ENCODE results near the gene HDAC4.

The HDAC4 gene

DNA sequence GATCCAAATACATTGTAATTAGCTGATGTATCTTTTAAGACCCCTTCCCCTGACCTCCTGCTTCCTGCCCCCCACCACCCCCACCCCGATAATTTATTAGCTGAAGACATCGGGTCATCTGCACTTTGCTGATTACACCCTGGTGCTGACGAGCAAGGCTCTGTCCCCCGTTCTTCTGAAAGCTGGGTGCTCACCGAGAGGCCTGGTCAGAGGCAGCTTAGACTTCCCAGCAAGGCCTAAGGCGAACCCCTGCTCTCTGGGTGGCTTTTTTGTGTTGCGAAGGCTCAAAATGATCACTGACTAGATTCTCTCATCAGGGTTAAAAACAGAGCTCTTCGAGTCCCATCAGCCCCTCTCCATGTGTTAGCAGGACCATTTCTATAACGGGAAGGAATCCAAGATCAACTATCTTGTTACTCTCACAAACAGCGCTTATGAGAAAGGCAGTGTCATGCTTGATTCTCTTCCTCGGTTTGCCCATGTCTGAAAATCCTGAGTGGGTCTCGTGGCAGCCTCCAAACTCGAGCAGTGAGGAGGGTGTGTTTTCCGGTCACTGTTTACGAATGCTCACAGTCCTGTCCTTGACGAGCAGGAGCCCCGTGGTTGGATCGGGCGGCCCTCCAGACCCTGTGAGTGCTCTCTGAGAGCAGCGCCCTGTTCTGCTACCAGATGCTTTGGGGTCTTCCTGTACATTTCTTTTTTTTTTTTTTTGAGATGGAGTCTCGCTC, 201.6 kb downstream of the HDAC4 start:
- in situ Hi-C loops (cut with HindIII; ENCODE audit: low pct_unique_long_range_greater_than_20kb, low sequenced_read_pairs) = no loop called here
- TF ChIP-seq JUND (IDR thresholded peaks at IDR 0.05; ENCODE audit: low read depth) = no peak
- DNase-seq (ENCODE audit: low read depth in 1 of 2, low spot score in 1 of 2) = no peak

DNA sequence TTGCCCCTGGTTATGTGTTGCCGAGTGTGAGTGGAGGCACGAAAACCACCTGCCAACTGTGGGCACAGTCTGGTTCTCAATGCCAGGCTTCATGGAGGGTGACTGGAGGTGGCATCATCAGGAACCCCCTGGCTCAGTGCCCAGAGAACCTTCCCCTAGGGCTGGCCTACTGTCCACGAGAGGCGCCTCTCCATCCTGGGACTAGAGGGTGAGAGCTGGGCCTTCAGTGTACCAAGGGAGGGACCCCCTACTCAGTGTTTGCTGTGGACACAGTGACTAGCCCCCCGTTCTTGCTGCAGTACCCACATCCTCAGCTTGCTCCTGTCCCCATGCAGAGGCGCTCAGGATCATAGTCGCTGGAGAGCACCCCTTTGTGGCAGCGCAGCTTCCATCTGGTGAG, 202.6 kb downstream of the HDAC4 start:
- no peak for TF ChIP-seq JUND (IDR thresholded peaks at IDR 0.05; ENCODE audit: low read depth)
- in situ Hi-C loops (cut with HindIII; ENCODE audit: low pct_unique_long_range_greater_than_20kb, low sequenced_read_pairs) = no loop called here
- DNase-seq (ENCODE audit: low read depth in 1 of 2, low spot score in 1 of 2) = no peak

DNA sequence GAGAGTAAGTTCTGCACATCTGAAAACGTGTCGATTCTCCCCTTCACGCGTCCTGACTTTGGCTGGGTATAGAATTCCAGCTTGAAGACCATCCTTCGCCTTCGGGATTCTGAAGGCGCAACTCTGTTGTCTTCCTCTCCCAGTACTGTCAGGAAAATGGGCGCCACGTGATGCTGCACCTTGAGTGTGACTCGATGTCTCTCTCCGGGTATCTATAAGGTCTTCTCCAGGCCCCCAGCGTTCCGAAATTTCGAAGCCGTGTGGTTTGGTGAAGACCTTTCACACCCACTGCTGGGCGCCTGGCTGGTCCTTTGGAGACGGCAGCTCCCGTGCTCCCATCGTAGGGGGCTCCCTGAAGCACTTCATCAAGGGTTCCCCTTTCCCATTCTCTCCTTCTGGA, 203.7 kb downstream of the HDAC4 start:
- in situ Hi-C loops (cut with HindIII; ENCODE audit: low pct_unique_long_range_greater_than_20kb, low sequenced_read_pairs) = no loop called here
- DNase-seq (ENCODE audit: low read depth in 1 of 2, low spot score in 1 of 2) = no peak
- no peak for TF ChIP-seq JUND (IDR thresholded peaks at IDR 0.05; ENCODE audit: low read depth)

DNA sequence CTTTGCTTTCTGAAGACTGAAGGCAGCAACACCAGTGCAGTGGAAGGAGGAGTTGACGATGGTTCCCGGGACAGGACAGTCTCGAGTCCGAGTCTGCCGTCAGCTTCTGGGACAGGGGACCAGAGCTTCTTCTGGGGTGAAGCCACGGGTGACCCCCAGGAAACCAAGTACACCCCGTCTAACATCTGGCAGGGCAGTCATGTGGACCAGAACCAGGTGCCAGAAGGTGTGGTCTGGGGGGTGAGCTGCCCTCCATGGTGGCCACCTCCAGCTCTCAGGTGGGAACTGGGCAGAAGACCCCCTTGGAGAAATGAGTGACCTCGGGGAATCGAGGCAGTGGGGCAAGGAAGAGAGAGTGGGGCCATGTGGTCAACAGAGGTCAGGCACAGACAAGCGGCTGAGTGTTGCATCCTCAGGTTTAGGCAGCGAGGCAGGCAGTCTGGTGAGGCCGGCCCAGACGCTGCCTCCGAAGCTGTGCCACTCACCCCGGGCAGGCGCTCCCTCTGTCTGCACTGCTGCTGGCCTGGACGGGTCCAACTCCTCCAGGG, 204.3 kb downstream of the HDAC4 start:
- TF ChIP-seq JUND (IDR thresholded peaks at IDR 0.05; ENCODE audit: low read depth) = no peak
- in situ Hi-C loops (cut with HindIII; ENCODE audit: low pct_unique_long_range_greater_than_20kb, low sequenced_read_pairs) = no loop called here

DNA sequence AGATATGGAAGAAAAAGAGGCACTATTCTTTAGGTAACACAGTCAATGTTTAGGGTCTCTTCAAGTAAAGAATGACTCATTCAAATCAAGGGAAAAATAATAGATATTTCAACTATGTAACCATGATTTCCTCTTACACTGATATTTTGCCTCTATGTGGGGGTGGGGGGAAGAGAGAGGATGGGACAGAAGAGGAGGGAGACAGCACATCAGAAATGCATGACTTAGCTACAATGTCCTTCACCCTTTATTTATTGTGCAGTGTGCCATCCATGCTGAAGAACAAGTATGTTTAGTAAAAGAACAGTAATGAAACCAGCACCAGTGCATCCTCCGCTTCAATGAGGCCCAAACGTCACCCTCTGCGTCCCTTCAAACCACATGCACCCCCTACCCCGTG, 204.8 kb downstream of the HDAC4 start:
- in situ Hi-C loops (cut with HindIII; ENCODE audit: low pct_unique_long_range_greater_than_20kb, low sequenced_read_pairs) = no loop called here
- DNase-seq (ENCODE audit: low read depth in 1 of 2, low spot score in 1 of 2) = no peak
- no peak for TF ChIP-seq JUND (IDR thresholded peaks at IDR 0.05; ENCODE audit: low read depth)

More for the DNA sequence above, 204.3 kb downstream of the HDAC4 start:
- DNase-seq (ENCODE audit: low read depth in 1 of 2, low spot score in 1 of 2) = no peak

DNA sequence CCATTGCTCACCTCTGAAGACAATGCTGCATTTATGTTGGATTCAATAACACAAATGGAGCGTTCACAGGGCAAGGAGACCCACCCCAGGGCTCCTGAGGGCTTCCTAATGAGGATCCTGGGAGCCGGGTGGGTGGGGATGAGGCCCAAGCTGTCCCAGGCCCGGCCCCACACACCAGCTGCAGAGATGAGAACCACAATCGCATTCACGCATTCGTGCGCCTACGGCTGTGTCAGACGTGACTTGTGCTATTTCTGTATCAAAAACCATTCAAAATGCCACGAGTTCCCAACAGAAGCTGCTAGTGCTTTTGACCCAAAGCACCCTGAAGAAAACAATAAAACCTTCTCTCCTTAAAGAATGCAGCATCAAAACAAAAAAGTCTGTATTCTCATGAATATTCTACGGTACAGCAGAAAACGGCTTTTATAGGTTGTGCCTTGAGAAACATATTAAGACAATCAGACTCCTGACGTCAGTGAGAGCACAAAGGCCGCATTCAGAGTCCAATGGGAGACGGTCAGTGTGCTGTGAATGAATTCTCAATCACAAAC, 205.4 kb downstream of the HDAC4 start:
- no peak for TF ChIP-seq JUND (IDR thresholded peaks at IDR 0.05; ENCODE audit: low read depth)
- no peak for DNase-seq (ENCODE audit: low read depth in 1 of 2, low spot score in 1 of 2)
- in situ Hi-C loops (cut with HindIII; ENCODE audit: low pct_unique_long_range_greater_than_20kb, low sequenced_read_pairs) = no loop called here

DNA sequence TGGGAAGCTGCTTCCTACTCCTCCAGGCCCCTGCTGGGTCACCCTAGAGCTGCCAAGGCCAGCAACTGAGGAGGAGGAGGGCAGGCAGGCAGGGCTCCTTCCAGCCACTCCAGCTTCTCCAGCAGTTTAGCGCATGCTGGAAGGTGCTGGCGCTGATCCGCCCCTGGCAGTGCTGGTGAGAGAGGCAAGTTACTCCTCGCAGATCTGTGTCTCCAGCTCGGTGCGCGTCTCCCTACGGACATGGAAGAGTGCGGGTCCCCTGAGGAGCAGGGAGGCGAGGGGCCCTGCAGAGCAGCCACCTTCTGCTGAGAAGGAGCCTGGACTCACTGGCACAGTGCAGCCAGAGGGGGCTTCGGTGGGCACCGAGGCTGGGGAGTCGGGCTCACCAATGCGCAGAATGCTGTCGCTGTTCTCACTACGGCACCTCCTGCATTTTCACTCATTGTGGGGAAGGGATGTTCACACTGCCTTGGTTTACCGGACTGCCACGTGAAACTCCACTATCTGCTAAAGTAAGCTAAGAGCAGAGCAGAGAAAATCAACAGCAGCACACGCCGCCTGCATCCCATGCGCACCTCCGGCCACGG, 206.0 kb downstream of the HDAC4 start:
- in situ Hi-C loops (cut with HindIII; ENCODE audit: low pct_unique_long_range_greater_than_20kb, low sequenced_read_pairs) = no loop called here
- no peak for DNase-seq (ENCODE audit: low read depth in 1 of 2, low spot score in 1 of 2)
- TF ChIP-seq JUND (IDR thresholded peaks at IDR 0.05; ENCODE audit: low read depth) = no peak

DNA sequence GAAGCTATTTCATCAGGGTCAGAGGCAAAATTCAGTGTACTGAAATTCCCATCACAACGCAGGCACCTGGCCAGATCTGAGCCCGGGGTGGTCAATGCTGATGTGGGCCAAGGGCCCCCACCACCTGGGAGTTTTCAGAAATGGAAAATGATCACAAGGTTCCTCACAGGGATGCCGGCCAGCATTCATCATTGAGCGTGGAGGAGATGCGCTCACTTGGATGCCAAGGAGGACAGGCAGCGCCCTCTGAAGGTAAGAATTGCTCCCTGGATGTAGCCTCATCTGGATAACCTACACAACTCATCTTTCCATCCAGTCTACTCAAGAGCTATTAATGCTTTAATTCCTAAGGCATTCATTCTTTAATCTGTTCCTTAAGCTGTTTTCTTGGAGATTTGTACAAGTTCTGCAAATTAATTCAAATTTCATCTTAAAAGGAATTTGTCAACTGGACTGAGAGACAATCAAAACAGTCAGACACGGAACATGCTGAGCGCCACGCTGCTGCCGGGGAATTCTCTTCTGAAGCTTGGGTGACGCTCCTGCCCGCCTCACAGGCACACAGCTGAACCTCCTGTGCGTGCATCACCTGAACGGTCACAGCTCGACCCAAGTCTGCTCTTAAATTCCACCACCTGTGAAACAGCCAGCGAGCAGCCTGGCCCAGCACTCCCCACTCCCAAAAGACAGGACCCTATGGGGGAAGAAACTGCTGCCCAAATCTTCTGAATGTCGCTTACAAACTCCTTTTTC, 206.7 kb downstream of the HDAC4 start:
- TF ChIP-seq JUND (IDR thresholded peaks at IDR 0.05; ENCODE audit: low read depth) = no peak
- in situ Hi-C loops (cut with HindIII; ENCODE audit: low pct_unique_long_range_greater_than_20kb, low sequenced_read_pairs) = no loop called here
- DNase-seq (ENCODE audit: low read depth in 1 of 2, low spot score in 1 of 2) = peak in 1 of 2 experiments; percentile 9

DNA sequence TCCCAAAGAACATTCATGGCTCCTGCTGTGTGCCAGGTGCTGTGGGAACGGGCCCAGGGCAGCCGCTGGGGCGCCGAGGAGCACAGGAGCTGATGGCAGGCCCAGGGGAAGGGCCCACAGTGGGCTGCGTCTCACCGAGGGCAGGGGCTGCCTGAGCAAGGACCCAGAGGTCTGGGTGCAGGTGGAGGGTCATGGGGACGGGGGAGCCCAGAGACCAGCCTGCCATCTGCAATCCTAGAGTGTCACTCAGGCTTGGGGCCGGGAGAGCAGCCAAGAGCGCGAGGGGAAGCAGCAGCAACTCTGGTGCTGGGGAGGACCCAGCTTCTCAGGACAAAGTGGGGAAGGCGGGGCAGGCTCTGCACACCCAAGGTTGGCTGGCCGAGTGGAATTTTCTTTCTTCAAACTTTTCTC, 207.4 kb downstream of the HDAC4 start:
- TF ChIP-seq JUND (IDR thresholded peaks at IDR 0.05; ENCODE audit: low read depth) = no peak
- in situ Hi-C loops (cut with HindIII; ENCODE audit: low pct_unique_long_range_greater_than_20kb, low sequenced_read_pairs) = no loop called here
- no peak for DNase-seq (ENCODE audit: low read depth in 1 of 2, low spot score in 1 of 2)

DNA sequence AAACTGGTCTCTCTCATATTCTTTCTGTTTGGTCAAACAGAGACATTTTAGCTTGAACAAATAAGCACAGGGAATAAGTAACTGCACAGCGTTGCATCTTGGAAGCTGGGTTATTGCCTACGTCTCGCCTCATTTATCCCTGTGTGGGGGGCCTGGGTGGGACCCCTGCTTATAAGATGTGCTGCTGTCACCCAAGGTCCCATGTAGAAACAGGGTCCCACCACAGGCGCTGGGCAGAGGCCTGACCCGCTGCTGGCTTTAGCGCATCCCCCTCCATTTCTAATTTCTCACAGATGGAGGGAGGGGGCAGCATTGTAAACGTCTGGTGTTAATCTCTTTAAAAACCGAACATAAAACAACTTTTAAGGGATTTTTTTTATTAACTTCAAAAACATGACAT, 207.8 kb downstream of the HDAC4 start:
- in situ Hi-C loops (cut with HindIII; ENCODE audit: low pct_unique_long_range_greater_than_20kb, low sequenced_read_pairs) = no loop called here

DNA sequence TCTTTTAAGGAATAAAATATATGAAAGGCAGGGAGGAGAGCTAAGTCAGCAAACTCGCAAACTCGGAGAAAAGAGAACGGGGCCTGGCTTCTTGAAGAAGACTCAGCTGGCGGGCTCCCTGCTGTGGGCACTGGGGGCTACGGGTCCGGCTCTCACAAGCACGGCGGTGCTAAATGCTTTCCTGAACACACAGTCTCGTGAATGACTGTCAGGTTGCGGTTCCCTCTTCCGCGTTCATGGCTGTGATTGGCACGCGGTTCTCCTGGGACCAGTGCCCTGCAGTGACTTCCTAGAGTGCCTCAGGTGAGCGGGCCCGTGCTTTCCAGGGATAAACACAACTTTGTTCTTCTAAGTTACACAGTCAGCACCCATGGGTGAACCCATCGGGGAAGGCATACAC, 208.4 kb downstream of the HDAC4 start:
- no peak for DNase-seq (ENCODE audit: low read depth in 1 of 2, low spot score in 1 of 2)
- TF ChIP-seq JUND (IDR thresholded peaks at IDR 0.05; ENCODE audit: low read depth) = no peak
- in situ Hi-C loops (cut with HindIII; ENCODE audit: low pct_unique_long_range_greater_than_20kb, low sequenced_read_pairs) = no loop called here

More for the DNA sequence above, 207.8 kb downstream of the HDAC4 start:
- no peak for DNase-seq (ENCODE audit: low read depth in 1 of 2, low spot score in 1 of 2)
- TF ChIP-seq JUND (IDR thresholded peaks at IDR 0.05; ENCODE audit: low read depth) = no peak
